Suppressor macrophage treated with lipopolysaccharide for 1 hour (primary cell): ENCODE measurements around the gene FGD5.

ENCODE experiments used
- DNase-seq, 3 donors: peaks; one replicate each; pipeline ENCODE4 v3.0.0-alpha.2; 2020 to 2022

The FGD5 gene

DNA sequence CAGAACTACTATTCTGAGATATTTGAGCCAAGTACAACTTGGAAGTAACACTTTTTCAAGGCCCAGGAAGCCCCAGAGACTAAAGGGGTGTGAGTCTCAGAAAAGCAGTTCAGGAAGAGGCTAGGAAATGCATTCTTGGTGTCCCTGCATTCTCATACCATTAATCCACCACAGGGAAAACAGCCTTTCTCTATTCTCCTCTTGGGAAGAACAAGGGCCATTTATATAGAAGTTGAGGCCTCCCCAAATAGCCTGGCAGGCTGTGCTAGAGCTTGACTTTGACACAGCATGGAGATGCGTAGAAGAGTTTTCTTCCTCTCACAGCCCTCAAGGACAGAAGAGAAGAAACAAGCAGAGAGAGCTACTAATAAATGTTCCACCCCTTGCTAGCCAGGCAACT, 123.1 kb downstream of the FGD5 start:
- DNase-seq = no peak

- DNase-seq = no peak
Observed at GRCh38 chr3:14943042-14943441, 124.3 kb downstream of the FGD5 start.

DNA sequence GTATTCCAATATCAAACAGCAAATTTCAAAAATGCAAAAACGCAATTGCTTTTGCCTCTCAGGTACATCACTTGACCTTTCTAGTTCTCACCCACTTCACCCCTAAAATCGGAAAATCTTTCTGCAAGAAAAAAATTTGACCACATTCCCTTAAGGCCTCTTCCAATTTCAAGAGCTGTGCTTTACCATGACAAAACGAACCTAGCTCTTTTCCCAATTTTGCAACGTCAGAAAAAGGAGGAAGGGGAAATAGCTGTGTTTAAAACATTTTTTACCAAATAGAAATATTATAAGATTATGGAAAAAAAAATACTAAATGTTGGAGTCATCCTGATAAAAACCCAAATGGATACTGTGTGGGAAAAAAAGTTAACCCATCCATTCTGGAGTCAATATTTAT, 127.5 kb downstream of the FGD5 start:
- DNase-seq = peak; percentile 28 to 49 (median 42)

- peak in 1 of 3 donors; percentile 32 for DNase-seq
Observed at GRCh38 chr3:14946739-14947099, 128.0 kb downstream of the FGD5 start.

DNA sequence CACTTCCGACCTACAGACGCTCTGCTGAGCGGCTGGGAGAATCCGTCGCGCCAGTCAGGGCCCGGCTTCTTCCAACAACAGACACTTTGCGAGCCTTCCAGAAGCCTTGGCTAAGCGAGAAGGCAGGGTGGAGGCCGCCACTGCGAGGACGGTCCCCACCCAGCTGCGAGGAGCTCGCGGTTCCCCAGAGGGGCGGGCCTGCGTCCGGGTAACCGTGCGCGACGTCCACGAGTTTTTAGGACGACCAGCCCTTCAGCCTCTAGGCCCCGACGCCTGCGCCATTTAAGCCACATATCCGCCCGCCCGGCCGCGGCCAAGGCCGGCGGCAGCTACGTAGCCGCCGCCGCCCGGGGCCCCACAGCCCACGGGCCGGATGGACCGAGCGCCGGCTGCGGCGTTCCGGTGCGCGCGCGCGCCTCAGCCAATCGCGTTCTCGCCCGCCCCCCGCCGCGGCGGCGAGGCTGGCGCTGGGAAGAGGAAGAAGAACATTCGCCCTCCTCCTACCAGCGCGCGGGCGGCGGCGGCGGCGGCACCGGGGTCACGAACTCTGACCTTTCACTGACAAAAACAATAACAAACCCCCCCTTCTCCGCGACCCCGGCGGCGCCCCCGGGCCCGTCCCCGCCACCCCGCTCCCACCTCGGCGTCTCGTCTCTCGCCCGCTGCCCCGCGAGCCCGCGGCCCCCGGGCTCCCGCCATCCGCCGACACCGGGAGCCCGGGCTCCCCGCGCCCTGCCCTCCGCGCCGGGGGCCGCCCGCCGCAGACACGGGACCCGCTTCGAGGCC, 128.5 kb downstream of the FGD5 start, which contains the start of gene NR2C2:
TSS of gene NR2C2 (plus strand) at position 484 of the 786 bp plus-strand sequence. CDS start 56,332 bp downstream, outside the sequence.
- peak; percentile 91 to 97 (median 95) for DNase-seq

GRCh38 chr3:14947886-14948608, 129.3 kb downstream of the FGD5 start:
- DNase-seq = peak; percentile 97 to 99 (median 98)

GRCh38 chr3:14948609-14949038, 129.9 kb downstream of the FGD5 start:
- no peak for DNase-seq

- no peak for DNase-seq
Observed at GRCh38 chr3:14949126-14949525, 130.4 kb downstream of the FGD5 start.

- DNase-seq = no peak
Observed at GRCh38 chr3:14950274-14950673, 131.5 kb downstream of the FGD5 start.

DNA sequence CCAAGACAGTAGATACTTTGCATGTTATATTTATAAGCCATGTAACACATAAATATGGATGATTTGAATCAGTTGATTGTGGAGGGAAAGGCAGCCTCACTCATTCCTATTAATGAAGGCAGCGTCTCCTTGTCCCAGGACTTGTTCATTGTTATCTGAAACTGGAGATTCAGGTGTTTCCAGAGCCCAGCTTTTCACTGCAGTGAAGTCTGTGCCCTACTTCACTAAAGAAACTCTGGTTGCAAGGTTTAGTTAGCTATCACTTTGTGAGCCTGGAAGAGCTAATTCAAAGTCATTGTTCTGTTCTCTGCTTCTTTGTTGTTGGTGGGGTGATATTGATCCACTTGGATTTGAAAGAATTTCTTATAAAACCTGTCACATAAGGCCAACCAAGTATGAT, 138.4 kb downstream of the FGD5 start:
- DNase-seq = no peak

GRCh38 chr3:14957925-14958324, 139.2 kb downstream of the FGD5 start:
- DNase-seq = no peak

GRCh38 chr3:14959359-14959943, 140.7 kb downstream of the FGD5 start:
- DNase-seq = no peak

- peak in 1 of 3 donors; percentile 19 for DNase-seq
Observed at GRCh38 chr3:14962762-14963161, 144.0 kb downstream of the FGD5 start.

GRCh38 chr3:14967285-14967684, 148.5 kb downstream of the FGD5 start:
- no peak for DNase-seq

- DNase-seq = no peak
Observed at GRCh38 chr3:14969671-14970070, 150.9 kb downstream of the FGD5 start.

DNA sequence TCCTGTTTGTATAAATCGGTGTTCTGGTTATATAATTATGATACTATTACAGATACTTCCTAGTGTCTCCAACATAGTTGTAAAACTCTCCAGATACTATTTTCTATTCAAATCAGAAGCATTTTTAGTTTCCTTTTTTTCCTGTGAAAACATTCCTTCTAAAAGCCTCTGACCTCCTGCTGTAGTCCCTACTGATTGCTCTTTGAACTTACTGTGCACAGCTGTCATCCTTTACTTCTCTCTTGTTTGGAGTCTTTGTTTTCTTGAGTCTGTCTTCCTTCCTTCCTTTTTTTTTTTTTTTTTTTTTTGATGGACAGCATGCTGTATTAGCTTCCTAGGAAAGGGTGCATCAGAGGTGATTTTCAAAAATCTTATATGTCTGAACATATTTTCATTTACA, 157.6 kb downstream of the FGD5 start:
- no peak for DNase-seq

DNA sequence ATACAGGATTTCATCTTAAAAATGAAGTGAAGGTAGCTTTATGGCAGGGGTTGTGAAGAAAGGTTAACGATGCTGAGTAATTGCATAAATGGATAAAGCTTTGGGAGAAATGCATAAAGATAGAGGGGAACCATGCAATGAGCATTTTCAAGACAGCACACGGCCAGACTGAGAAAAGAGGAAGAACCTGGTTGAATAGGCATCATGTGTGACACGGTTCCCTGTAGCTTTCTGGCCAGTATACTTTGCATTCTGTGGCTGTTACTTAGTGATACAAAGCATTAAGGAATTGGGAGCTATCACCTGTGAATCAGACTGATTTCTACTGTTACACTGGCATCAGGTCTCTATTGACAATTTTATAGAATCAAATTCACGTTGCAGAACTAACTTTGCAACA, 161.9 kb downstream of the FGD5 start:
- DNase-seq = peak; percentile 28 to 42 (median 35)
